MM.1S (cell line): ENCODE results near the gene CDC37L1.
"Not testable (repeated sequence)": the region's sequence is repeated elsewhere in the genome, so short reads cannot be mapped to it uniquely, and the experiment has no call there.

Experiments used
- CTCF ChIP-seq: fragments of 300-600 bp; sonication (generic); IDR thresholded peaks from 2 replicates; pipeline ENCODE4 v1.5.1; 2016; ENCODE audit warnings: antibody characterized with exemption, low read length, mixed read lengths
- EZH2 ChIP-seq: fragments of 300-600 bp; sonication (generic); optimal IDR thresholded peaks from 2 replicates; pipeline ENCODE3; 2017; ENCODE audit warnings: low read depth, mild to moderate bottlenecking, antibody characterized with exemption, low read length, mixed read lengths

GRCh38 chr9:4660665-4661064 lies 18.7 kb upstream of the CDC37L1 start:
- not testable (repeated sequence) for TF ChIP-seq CTCF, EZH2
